Renal cortical epithelial cell (primary cell): ENCODE measurements around the gene DRD2. TPM values are rescaled to one million over a fixed set of nuclear protein-coding genes. Genes with fewer than 3 reads are reported as not detected.
A peak's percentile ranks its signal among the peaks of the same experiment; 100 is the strongest.
"Not testable (repeated sequence)": the region's sequence is repeated elsewhere in the genome, so short reads cannot be mapped to it uniquely, and the experiment has no call there.

Experiments
- DNase-seq: peaks from one replicate; pipeline ENCODE4 v3.0.0-alpha.2; 2011; ENCODE audit warnings: low read depth
- total RNA-seq: library from RNA; depleted of rRNA; stranded (reverse); fragments of >200 nt; gene quantifications from 2 replicates; pipeline ENCODE4 v1.2.3, GENCODE V29; 2014

The DRD2 gene
- total RNA-seq = not detected in 2 replicates

- no peak for DNase-seq
Measured at GRCh38 chr11:113475160-113475761, at the start of gene DRD2. TSS of gene DRD2 (minus strand) at chr11:113475398. CDS start at chr11:113424651, 50,747 bp downstream.

DNA sequence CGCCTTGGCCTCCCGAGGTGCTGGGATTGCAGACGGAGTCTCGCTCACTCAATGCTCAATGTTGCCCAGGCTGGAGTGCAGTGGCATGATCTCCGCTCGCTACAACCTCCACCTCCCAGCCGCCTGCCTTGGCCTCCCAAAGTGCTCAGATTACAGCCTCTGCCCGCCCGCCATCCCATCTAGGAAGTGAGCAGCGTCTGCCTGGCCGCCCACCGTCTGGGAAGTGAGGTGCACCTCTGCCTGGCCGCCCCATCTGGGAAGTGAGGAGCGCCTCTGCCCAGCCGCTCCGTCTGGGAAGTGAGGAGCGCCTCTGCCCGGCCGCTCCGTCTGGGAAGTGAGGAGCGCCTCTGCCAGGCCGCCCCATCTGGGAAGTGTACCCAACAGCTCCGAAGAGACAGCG is 48.7 kb upstream of the DRD2 start:
- DNase-seq = not testable (repeated sequence)

GRCh38 chr11:113521737-113522517 is 46.7 kb upstream of the DRD2 start:
- DNase-seq = no peak

- no peak for DNase-seq
Measured at GRCh38 chr11:113519989-113520613, 44.9 kb upstream of the DRD2 start.

GRCh38 chr11:113518716-113519495 is 43.7 kb upstream of the DRD2 start:
- DNase-seq = no peak

- no peak for DNase-seq
Measured at GRCh38 chr11:113517361-113517760, 42.2 kb upstream of the DRD2 start.

- no peak for DNase-seq
Measured at GRCh38 chr11:113514856-113515255, 39.7 kb upstream of the DRD2 start.

GRCh38 chr11:113507341-113507740 is 32.1 kb upstream of the DRD2 start:
- no peak for DNase-seq

GRCh38 chr11:113506893-113507292 is 31.7 kb upstream of the DRD2 start:
- DNase-seq = no peak

DNA sequence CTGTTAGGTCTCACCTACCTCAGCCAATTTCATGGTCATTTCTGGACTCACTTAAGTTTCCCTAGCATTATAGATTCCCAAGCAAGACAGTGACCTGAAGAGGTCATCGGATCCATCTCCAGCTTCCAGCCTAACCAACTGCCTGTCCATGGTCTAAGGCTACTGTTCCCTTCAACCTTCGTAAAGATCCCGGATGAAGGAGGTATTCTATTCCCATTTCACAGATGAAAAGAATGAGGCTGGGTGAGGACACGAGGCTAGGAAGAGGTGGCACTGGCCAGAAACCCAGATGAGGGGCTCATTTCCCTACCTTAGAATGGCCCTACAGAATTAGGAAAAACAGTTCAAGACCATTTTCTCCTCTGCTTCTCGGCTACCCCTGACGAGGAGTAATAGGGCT is 31.3 kb upstream of the DRD2 start:
- DNase-seq = no peak

- DNase-seq = peak; percentile 48
Measured at GRCh38 chr11:113505541-113506375, 30.6 kb upstream of the DRD2 start.

- DNase-seq = no peak
Measured at GRCh38 chr11:113505046-113505445, 29.8 kb upstream of the DRD2 start.

DNA sequence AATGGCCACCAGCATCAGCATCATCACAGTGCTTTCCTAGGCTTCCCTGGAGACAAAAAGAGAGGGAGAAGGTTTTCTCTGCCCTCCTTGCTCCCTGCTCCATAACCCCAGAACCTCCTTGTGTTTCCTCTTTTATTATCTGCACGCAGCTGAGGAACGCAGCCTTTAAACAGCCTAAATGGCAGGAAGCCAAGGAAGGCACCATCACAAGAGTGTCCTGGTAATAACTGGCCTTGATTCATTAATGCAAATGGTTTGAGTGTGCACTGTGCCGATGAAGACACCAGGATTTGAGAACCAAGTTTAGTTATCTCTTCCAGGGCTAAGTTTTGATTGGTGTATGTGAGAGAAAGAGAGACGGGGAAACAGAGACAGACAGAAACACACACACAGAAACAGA is 29.4 kb upstream of the DRD2 start:
- DNase-seq = no peak

DNA sequence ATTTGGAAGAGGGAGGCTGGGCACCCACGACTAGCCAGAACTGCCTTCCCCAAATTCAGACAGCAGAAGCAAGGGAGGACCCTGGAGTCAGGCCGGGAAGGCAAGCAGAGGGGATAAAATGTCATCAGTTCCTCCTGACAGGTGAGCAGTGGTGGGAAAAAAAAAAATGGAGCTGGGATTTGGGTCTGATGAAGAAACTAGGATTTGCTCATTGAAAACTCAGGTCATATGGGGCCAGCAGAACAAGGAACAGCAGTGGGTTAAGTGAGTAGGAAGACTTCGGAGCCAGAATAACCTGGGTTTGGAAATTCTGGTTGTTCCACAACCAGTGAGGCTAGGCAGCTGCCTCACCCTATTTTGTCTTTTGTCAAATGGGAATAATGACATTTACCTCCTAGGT is 28.9 kb upstream of the DRD2 start:
- no peak for DNase-seq

DNA sequence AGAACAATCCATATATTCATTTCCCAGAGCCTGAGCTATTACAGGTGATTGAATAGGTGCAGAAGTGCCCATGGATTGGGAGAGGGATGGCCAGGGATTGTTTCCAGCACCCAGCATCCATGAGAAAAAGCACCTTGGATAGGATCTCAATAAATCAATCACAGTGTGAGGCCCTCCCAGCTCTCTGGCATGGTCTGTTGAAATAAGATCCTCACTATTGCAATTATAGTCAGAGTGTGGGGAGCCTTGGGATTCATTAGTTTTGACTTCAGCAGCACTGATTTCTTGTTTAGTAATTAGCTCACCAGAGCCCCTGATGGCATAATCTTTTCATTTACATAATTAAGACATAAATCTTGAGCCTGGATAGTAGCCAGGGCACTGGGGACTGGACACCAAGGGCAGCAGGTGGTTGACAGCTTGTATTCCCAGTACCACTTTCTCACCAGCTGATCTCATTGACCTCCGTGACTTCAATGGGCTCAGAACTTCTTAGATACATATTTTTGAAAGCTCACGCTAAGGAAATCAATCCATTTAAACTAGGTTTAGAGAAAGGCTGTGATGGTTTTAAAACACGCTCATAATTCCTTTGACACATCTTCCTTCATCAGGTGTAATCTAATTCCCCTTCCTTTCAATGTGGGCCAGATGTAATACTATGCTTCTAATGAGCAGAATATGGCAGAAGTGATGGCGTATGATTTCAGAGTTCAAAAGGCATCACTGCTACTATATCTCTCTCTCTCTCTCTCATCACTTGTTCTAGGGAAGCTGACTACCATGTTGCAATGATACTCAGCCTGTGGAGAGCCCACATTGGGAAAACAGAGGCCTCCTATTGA is 22.1 kb upstream of the DRD2 start:
- no peak for DNase-seq

DNA sequence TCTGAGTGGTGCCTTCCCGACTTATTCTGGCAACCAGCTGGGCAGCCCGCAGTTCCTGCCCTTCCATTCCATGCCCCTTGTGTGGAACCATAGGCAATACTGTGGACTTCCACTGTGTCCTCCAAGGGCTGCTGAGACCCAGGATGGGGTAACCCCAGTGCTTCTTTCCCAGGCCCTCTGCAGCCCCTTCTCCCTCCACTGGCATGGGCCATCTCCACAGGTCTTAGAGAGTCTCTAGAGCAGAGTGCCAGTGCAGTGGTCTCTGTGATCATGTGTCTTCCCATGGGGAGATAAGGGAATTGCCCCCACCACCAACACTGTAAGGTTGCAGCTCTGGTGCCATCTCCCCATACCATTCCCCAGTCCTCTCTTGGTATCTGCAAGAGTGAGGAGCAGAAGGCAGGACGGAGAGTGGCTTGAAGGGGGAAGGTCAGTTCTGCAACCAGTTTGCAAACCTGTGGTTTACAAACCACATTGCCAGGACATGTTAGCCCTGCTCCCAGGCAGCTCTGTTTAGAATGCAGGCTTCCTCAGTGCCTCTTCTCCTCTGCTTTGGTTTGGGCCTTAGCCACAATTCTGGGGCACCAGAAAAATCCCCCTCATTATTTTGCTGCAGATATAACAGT is 20.9 kb upstream of the DRD2 start:
- no peak for DNase-seq

GRCh38 chr11:113494021-113494420 is 18.8 kb upstream of the DRD2 start:
- no peak for DNase-seq

GRCh38 chr11:113493206-113493605 is 18.0 kb upstream of the DRD2 start:
- DNase-seq = no peak

DNA sequence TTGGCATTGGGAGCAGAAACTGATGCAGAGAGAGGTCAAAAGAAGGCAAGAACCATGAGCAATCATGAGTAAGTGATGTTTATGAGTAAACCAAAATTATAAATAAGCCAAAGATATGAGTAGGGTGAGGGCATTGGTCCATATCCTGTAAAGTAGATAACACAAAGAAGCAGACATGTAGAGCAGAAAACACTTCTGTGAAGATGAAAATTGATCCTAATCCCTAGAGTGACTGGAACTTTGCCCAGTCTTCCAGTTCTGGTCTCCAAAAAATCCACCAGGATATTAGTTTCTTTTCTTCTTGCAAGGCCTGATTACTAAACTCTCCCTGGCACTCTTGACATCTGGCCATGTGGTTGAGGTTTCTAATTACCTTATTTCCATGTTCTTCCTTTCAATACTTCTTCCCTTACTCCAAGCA is 13.7 kb upstream of the DRD2 start:
- DNase-seq = no peak

GRCh38 chr11:113487622-113488021 is 12.4 kb upstream of the DRD2 start:
- DNase-seq = no peak
